ENCODE measurements around the gene ANO5.

ANO5 gene, protein sequence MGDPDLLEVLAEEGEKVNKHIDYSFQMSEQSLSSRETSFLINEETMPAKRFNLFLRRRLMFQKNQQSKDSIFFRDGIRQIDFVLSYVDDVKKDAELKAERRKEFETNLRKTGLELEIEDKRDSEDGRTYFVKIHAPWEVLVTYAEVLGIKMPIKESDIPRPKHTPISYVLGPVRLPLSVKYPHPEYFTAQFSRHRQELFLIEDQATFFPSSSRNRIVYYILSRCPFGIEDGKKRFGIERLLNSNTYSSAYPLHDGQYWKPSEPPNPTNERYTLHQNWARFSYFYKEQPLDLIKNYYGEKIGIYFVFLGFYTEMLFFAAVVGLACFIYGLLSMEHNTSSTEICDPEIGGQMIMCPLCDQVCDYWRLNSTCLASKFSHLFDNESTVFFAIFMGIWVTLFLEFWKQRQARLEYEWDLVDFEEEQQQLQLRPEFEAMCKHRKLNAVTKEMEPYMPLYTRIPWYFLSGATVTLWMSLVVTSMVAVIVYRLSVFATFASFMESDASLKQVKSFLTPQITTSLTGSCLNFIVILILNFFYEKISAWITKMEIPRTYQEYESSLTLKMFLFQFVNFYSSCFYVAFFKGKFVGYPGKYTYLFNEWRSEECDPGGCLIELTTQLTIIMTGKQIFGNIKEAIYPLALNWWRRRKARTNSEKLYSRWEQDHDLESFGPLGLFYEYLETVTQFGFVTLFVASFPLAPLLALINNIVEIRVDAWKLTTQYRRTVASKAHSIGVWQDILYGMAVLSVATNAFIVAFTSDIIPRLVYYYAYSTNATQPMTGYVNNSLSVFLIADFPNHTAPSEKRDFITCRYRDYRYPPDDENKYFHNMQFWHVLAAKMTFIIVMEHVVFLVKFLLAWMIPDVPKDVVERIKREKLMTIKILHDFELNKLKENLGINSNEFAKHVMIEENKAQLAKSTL

GRCh38 chr11:22192642-22193347 lies at the start of gene ANO5:
Gene ANO5 (plus strand): TSS chr11:22193085. CDS start chr11:22193493, 408 bp downstream.
- DNase-seq, result peak; percentile 42

GRCh38 chr11:22151649-22152197 lies 41.2 kb upstream of the ANO5 start:
- no peak for DNase-seq

GRCh38 chr11:22157531-22157930 lies 35.4 kb upstream of the ANO5 start:
- no peak for DNase-seq

DNA sequence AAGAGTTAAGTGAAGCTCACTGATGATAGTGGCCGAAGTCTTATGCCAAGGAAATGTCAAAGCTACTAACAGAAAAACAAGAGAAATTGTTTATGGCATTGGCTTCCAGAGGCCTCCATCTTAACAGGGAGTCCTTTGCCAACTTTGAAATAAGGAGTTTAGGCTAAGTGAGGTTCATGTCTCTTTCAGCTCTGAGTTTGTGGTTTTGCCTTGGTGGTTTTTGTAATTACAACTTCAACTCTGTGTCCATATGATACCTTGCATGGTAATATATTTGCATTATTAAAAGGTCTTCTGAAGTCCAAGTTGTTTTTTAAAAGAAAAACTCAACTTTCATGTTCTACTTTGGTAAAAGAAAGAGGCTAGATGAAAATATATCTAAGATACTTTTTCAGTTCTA lies 31.4 kb upstream of the ANO5 start:
- no peak for DNase-seq

GRCh38 chr11:22162756-22163155 lies 30.1 kb upstream of the ANO5 start:
- DNase-seq, result no peak

DNA sequence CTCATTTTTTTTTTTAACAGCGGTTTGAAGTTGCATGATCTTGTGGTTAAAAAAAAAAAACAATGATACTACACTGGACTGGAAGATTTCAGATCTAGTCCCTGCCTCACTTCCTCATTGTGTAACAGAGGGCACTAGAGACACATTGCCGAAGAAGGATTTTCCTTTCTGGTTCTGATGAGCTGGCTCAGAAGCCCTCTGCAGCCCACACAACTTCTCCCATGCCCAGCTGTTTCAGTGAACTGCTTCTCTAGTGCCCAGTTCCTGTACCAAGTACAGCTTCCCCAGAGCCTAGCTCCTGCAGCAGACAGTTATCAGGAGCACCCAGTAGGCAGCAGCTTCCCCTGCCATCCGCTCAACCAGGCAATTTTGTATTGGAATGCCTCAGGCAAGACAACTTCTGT lies 29.5 kb upstream of the ANO5 start:
- DNase-seq, result peak; percentile 98

GRCh38 chr11:22165087-22165486 lies 27.8 kb upstream of the ANO5 start:
- DNase-seq, result no peak

DNA sequence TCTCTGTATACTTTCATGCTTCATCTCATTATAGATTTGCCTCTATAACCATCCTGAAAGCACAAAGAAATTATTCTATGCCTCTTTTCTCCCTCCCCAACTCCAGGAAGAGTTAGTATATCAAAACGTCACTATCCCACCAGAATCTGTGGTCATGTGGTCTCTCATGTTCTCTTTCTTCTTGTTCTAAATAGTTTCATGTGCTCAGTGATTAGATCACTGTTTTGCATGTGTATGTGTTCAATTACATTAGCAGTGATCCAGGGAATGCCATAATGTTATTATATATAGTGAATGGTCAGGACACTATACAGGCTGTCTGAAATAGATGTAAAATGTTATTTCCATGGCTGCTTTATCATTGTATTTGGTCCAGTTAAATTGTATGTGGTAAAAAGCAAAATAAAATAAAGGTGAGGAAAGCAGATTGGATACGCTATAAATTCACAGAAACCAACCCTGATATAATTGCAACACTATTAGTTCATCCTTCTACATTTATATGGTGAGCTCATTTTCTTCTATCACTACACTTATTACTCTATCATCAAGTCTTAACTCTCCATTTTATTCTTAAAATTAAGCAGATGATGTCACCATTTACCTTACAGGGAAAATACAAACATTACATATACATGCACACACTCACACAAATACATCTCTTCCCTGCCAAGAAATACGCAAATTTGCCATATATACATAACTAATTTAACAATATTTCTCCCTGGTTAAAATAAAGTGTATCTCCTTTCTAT lies 26.9 kb upstream of the ANO5 start:
- DNase-seq, result no peak

- peak; percentile 37 for DNase-seq
These were observed 23.1 kb upstream of the ANO5 start for GRCh38 chr11:22169833-22170232.

- DNase-seq, result no peak
These were observed 19.4 kb upstream of the ANO5 start for GRCh38 chr11:22173532-22173931.

DNA sequence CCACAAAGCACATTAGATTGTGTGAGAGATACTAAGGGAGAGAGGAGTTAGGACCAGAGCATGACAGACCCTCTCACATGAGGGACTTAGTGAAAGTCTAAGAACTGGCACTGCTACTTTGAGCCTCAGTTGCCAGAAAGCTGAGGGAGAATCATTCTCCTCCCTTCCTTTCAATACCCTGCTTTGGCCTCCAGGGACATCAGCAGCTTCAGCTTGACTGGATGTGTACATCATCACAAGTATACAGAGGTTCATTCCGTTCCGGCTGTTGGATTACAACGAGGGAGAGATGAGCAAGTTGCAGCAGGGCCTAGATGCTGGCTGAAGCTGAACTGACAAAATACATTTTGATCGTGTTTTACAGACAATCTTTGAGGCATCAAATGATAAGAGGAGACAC lies 15.7 kb upstream of the ANO5 start:
- DNase-seq, result no peak

DNA sequence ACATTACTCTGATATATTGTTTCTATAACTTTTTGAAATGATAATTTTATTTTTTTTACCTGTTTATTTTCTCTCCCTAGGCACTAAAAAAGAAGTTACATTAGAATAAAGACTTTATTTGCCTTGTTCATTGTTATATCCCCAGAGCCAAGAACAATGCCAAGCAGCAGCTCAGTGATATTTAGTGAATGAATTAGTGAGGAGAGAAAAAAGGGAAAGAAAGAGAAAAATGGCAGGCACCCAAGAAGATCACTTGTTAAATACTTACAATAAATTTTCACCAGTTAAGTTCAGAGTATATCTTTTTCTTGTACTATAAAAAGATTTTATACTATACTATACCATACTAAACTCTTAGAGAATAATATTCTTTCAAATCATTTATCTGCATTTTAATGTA lies 13.3 kb upstream of the ANO5 start:
- no peak for DNase-seq

GRCh38 chr11:22180131-22180530 lies 12.8 kb upstream of the ANO5 start:
- DNase-seq, result no peak

- DNase-seq, result no peak
These were observed 3.2 kb upstream of the ANO5 start for GRCh38 chr11:22189660-22190059.

- no peak for DNase-seq
These were observed 1.9 kb upstream of the ANO5 start for GRCh38 chr11:22190827-22191463.

DNA sequence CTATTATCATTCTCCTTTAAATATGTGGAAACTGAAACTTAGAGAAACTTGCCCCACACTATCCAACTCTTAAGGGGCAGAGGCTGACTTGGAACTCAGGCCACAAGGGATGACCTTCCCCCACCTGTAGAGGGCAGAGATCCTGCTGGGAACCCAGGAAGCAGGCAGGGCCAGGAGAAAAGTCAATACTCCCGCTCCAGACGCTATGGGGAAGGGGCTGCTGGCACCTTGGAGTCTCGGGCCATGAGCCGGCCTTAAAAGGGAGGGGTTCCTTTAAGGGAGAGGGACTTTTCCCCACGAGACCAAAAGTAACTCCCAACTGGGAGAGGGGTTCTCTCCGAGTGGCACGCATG lies 620 bp upstream of the ANO5 start:
- DNase-seq, result peak; percentile 8

- peak; percentile 0 for DNase-seq
These were observed 615 bp downstream of the ANO5 start for GRCh38 chr11:22193348-22194051.

DNA sequence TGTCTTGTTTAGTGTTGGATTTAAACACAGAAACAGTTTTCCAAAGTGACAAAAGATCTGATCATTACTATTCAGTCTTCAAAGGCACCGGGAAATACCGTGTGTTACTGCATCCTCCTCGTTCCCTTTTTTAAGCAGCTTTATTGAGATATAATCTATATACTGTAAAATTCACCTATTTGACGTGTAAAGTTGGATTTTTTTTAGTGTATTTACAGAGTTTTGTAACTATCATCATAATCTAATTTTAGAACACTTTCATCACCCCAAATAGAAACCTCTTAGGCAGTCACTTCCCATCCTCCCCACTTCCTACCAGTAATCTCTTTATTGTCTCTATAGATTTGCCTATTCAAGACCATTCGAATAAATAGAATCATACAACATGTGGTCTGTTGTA lies 1.4 kb downstream of the ANO5 start:
- peak; percentile 56 for DNase-seq

DNA sequence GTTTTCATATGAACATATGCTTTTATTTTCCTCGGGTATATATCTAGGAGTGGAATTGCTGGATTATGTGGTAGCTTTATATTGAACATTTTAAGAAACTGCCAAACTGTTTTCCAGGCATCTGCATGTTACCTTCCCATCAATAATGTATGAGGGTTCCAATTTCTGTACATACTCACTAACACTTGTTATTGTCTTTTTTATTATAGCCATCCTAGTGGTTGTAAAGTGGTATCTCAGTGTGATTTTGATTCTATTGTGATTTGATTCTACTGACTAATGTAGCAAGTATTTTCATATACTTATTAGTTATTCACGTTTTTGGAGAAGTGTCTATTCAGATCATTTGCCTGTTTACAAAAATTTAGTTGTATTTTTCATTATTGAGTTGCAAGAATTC lies 2.0 kb downstream of the ANO5 start:
- no peak for DNase-seq

GRCh38 chr11:22197139-22198005 lies 4.5 kb downstream of the ANO5 start:
- no peak for DNase-seq
